ENCODE results near the gene EIF4G3.

The EIF4G3 gene

DNA sequence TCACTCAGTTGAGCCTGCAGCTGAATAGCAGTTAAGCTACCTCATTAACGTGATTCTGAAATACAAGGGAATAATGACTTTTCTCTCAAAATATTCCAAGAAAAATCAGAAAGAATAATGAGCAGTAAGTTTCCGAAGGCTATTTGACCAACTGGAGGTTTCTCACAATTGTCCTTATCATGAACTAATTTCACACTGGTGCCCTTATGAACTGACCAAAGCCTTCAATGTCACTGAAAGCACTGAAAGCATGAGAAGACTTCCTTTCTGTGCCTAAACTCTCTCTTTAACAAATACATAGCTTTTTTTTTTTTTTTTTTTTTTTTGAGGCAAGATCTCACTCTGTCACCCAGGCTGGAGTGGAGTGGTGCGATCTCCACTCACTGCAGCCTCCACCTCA, 18.8 kb downstream of the EIF4G3 start:
- TF ChIP-seq ZFP3 (CRISPR knock-in tag; IDR thresholded peaks at IDR 0.05): no peak
- TF ChIP-seq CSDC2 (CRISPR knock-in tag; IDR thresholded peaks at IDR 0.05): no peak
- TF ChIP-seq, protein P1, sequence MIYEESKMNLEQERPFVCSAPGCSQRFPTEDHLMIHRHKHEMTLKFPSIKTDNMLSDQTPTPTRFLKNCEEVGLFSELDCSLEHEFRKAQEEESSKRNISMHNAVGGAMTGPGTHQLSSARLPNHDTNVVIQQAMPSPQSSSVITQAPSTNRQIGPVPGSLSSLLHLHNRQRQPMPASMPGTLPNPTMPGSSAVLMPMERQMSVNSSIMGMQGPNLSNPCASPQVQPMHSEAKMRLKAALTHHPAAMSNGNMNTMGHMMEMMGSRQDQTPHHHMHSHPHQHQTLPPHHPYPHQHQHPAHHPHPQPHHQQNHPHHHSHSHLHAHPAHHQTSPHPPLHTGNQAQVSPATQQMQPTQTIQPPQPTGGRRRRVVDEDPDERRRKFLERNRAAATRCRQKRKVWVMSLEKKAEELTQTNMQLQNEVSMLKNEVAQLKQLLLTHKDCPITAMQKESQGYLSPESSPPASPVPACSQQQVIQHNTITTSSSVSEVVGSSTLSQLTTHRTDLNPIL (CRISPR knock-in tag; IDR thresholded peaks at IDR 0.05; ENCODE audit: low read depth): no peak
- no peak for TF ChIP-seq ESRRG (CRISPR knock-in tag; IDR thresholded peaks at IDR 0.05)
- TF ChIP-seq SNAI2 (CRISPR knock-in tag; IDR thresholded peaks at IDR 0.05): no peak
- no peak for TF ChIP-seq TOX (CRISPR knock-in tag; IDR thresholded peaks at IDR 0.05; ENCODE audit: borderline replicate concordance)
- TF ChIP-seq ZFP30 (CRISPR knock-in tag; IDR thresholded peaks at IDR 0.05): no peak
- TF ChIP-seq ZNF565 (CRISPR knock-in tag; conservative IDR thresholded peaks at IDR 0.05; ENCODE audit: low read depth): no peak
- no peak for TF ChIP-seq ZNF70 (CRISPR knock-in tag; IDR thresholded peaks at IDR 0.05)
- no peak for TF ChIP-seq TCF4 (CRISPR knock-in tag; IDR thresholded peaks at IDR 0.05; ENCODE audit: borderline replicate concordance)
- TF ChIP-seq GLIS3 (CRISPR knock-in tag; IDR thresholded peaks at IDR 0.05): no peak
- TF ChIP-seq ARNTL (CRISPR knock-in tag; IDR thresholded peaks at IDR 0.05; ENCODE audit: borderline replicate concordance, low read depth): no peak
- TF ChIP-seq, protein P2, sequence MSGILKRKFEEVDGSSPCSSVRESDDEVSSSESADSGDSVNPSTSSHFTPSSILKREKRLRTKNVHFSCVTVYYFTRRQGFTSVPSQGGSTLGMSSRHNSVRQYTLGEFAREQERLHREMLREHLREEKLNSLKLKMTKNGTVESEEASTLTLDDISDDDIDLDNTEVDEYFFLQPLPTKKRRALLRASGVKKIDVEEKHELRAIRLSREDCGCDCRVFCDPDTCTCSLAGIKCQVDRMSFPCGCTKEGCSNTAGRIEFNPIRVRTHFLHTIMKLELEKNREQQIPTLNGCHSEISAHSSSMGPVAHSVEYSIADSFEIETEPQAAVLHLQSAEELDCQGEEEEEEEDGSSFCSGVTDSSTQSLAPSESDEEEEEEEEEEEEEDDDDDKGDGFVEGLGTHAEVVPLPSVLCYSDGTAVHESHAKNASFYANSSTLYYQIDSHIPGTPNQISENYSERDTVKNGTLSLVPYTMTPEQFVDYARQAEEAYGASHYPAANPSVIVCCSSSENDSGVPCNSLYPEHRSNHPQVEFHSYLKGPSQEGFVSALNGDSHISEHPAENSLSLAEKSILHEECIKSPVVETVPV (CRISPR knock-in tag; IDR thresholded peaks at IDR 0.05): no peak
- TF ChIP-seq PPARA (CRISPR knock-in tag; IDR thresholded peaks at IDR 0.05; ENCODE audit: borderline replicate concordance): no peak
- no peak for TF ChIP-seq ZNF8 (CRISPR knock-in tag; IDR thresholded peaks at IDR 0.05)
- ATAC-seq: no peak

DNA sequence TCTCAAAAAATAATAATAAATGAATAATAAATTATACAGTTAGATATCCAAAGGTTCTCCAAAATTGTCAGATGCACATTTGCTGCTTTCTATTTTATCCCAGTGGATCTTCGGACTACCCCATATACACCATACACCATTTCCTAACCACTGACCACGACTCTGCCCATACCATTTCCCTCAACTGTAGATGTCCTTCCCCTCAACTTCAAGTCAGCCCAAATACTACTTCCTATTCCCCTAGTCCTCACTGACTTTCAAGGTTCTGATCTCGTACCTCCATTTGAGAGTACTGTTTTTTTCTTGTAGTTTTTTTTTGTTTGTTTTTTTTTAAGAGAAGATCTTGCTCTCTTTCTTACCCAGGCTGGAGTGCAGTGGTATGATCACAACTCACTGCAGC, 19.6 kb downstream of the EIF4G3 start:
- ATAC-seq: no peak
- TF ChIP-seq TCF4 (CRISPR knock-in tag; IDR thresholded peaks at IDR 0.05; ENCODE audit: borderline replicate concordance): no peak
- no peak for TF ChIP-seq RARB (CRISPR knock-in tag; IDR thresholded peaks at IDR 0.05)
- no peak for TF ChIP-seq ZC3H10 (CRISPR knock-in tag; IDR thresholded peaks at IDR 0.05)
- TF ChIP-seq, protein P1 (CRISPR knock-in tag; IDR thresholded peaks at IDR 0.05; ENCODE audit: low read depth): no peak
- TF ChIP-seq SNAI2 (CRISPR knock-in tag; IDR thresholded peaks at IDR 0.05): no peak
- no peak for TF ChIP-seq GLIS3 (CRISPR knock-in tag; IDR thresholded peaks at IDR 0.05)
- no peak for TF ChIP-seq CSDC2 (CRISPR knock-in tag; IDR thresholded peaks at IDR 0.05)
- no peak for TF ChIP-seq ZFP3 (CRISPR knock-in tag; IDR thresholded peaks at IDR 0.05)
- TF ChIP-seq ZNF8 (CRISPR knock-in tag; IDR thresholded peaks at IDR 0.05): no peak
- TF ChIP-seq, protein P3, sequence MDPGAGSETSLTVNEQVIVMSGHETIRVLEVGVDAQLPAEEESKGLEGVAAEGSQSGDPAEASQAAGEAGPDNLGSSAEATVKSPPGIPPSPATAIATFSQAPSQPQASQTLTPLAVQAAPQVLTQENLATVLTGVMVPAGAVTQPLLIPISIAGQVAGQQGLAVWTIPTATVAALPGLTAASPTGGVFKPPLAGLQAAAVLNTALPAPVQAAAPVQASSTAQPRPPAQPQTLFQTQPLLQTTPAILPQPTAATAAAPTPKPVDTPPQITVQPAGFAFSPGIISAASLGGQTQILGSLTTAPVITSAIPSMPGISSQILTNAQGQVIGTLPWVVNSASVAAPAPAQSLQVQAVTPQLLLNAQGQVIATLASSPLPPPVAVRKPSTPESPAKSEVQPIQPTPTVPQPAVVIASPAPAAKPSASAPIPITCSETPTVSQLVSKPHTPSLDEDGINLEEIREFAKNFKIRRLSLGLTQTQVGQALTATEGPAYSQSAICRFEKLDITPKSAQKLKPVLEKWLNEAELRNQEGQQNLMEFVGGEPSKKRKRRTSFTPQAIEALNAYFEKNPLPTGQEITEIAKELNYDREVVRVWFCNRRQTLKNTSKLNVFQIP (CRISPR knock-in tag; IDR thresholded peaks at IDR 0.05; ENCODE audit: borderline replicate concordance, low read depth): no peak
- TF ChIP-seq ZNF70 (CRISPR knock-in tag; IDR thresholded peaks at IDR 0.05): no peak
- no peak for TF ChIP-seq ISL1 (CRISPR knock-in tag; IDR thresholded peaks at IDR 0.05)
- TF ChIP-seq OSR1 (CRISPR knock-in tag; IDR thresholded peaks at IDR 0.05): no peak
- TF ChIP-seq, protein P4, sequence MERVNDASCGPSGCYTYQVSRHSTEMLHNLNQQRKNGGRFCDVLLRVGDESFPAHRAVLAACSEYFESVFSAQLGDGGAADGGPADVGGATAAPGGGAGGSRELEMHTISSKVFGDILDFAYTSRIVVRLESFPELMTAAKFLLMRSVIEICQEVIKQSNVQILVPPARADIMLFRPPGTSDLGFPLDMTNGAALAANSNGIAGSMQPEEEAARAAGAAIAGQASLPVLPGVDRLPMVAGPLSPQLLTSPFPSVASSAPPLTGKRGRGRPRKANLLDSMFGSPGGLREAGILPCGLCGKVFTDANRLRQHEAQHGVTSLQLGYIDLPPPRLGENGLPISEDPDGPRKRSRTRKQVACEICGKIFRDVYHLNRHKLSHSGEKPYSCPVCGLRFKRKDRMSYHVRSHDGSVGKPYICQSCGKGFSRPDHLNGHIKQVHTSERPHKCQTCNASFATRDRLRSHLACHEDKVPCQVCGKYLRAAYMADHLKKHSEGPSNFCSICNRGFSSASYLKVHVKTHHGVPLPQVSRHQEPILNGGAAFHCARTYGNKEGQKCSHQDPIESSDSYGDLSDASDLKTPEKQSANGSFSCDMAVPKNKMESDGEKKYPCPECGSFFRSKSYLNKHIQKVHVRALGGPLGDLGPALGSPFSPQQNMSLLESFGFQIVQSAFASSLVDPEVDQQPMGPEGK (CRISPR knock-in tag; IDR thresholded peaks at IDR 0.05; ENCODE audit: borderline replicate concordance): no peak
- TF ChIP-seq, protein P5, sequence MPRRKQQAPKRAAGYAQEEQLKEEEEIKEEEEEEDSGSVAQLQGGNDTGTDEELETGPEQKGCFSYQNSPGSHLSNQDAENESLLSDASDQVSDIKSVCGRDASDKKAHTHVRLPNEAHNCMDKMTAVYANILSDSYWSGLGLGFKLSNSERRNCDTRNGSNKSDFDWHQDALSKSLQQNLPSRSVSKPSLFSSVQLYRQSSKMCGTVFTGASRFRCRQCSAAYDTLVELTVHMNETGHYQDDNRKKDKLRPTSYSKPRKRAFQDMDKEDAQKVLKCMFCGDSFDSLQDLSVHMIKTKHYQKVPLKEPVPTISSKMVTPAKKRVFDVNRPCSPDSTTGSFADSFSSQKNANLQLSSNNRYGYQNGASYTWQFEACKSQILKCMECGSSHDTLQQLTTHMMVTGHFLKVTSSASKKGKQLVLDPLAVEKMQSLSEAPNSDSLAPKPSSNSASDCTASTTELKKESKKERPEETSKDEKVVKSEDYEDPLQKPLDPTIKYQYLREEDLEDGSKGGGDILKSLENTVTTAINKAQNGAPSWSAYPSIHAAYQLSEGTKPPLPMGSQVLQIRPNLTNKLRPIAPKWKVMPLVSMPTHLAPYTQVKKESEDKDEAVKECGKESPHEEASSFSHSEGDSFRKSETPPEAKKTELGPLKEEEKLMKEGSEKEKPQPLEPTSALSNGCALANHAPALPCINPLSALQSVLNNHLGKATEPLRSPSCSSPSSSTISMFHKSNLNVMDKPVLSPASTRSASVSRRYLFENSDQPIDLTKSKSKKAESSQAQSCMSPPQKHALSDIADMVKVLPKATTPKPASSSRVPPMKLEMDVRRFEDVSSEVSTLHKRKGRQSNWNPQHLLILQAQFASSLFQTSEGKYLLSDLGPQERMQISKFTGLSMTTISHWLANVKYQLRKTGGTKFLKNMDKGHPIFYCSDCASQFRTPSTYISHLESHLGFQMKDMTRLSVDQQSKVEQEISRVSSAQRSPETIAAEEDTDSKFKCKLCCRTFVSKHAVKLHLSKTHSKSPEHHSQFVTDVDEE (CRISPR knock-in tag; IDR thresholded peaks at IDR 0.05): no peak
- TF ChIP-seq, protein P2 (CRISPR knock-in tag; IDR thresholded peaks at IDR 0.05): no peak
- no peak for TF ChIP-seq ZNF565 (CRISPR knock-in tag; conservative IDR thresholded peaks at IDR 0.05; ENCODE audit: low read depth)
- no peak for TF ChIP-seq BACH2 (CRISPR knock-in tag; IDR thresholded peaks at IDR 0.05; ENCODE audit: borderline replicate concordance)
- no peak for TF ChIP-seq TOX (CRISPR knock-in tag; IDR thresholded peaks at IDR 0.05; ENCODE audit: borderline replicate concordance)
- TF ChIP-seq ESRRG (CRISPR knock-in tag; IDR thresholded peaks at IDR 0.05): no peak
